ENCODE measurements around the gene CEACAM1.
"Not testable (repeated sequence)": the region's sequence is repeated elsewhere in the genome, so short reads cannot be mapped to it uniquely, and the experiment has no call there.

CEACAM1 gene

GRCh38 chr19:42524943-42525342, 3.3 kb downstream of the CEACAM1 start:
- peaks cover 7% of the 10 kb centered on the region for H3K4me1 ChIP-seq (ENCODE audit: insufficient read depth, low read length)

GRCh38 chr19:42524250-42524649, 4.0 kb downstream of the CEACAM1 start:
- H3K9me3 ChIP-seq (ENCODE audit: insufficient read depth, low read depth, low read length): no peaks in the 10 kb centered on the region
- H3K27ac ChIP-seq (ENCODE audit: low read depth, low read length): no peak overlapping the region
- H3K9ac ChIP-seq (ENCODE audit: low read depth, low read length): no peak overlapping the region
- H3K4me1 ChIP-seq (ENCODE audit: insufficient read depth, low read length): peaks cover 7% of the 10 kb centered on the region
- 93% methylated on average over 5 of the region's 5 CpGs for WGBS
- H3K4me3 ChIP-seq (ENCODE audit: low read length): no peak overlapping the region
- H3K36me3 ChIP-seq (ENCODE audit: insufficient read depth, low read length): no peaks in the 10 kb centered on the region
- no peaks in the 10 kb centered on the region for H3K27me3 ChIP-seq (ENCODE audit: insufficient read depth, low read length)

More at GRCh38 chr19:42524943-42525342, 3.3 kb downstream of the CEACAM1 start:
- H3K27ac ChIP-seq (ENCODE audit: low read depth, low read length): no peak overlapping the region
- 91% methylated on average over 2 of the region's 2 CpGs for WGBS
- H3K9ac ChIP-seq (ENCODE audit: low read depth, low read length): no peak overlapping the region
- H3K4me3 ChIP-seq (ENCODE audit: low read length): no peak overlapping the region
- no peaks in the 10 kb centered on the region for H3K27me3 ChIP-seq (ENCODE audit: insufficient read depth, low read length)
- H3K36me3 ChIP-seq (ENCODE audit: insufficient read depth, low read length): no peaks in the 10 kb centered on the region
- H3K9me3 ChIP-seq (ENCODE audit: insufficient read depth, low read depth, low read length): no peaks in the 10 kb centered on the region

GRCh38 chr19:42522262-42522661, 6.0 kb downstream of the CEACAM1 start:
- H3K9me3 ChIP-seq (ENCODE audit: insufficient read depth, low read depth, low read length); H3K27ac ChIP-seq (ENCODE audit: low read depth, low read length); H3K4me1 ChIP-seq (ENCODE audit: insufficient read depth, low read length); H3K27me3 ChIP-seq (ENCODE audit: insufficient read depth, low read length); H3K9ac ChIP-seq (ENCODE audit: low read depth, low read length); H3K4me3 ChIP-seq (ENCODE audit: low read length); H3K36me3 ChIP-seq (ENCODE audit: insufficient read depth, low read length): not testable (repeated sequence)
- WGBS: 93% methylated on average over 12 of the region's 12 CpGs

GRCh38 chr19:42521346-42522030, 6.8 kb downstream of the CEACAM1 start:
- no peaks in the 10 kb centered on the region for H3K4me1 ChIP-seq (ENCODE audit: insufficient read depth, low read length)
- H3K9me3 ChIP-seq (ENCODE audit: insufficient read depth, low read depth, low read length): no peaks in the 10 kb centered on the region
- H3K27me3 ChIP-seq (ENCODE audit: insufficient read depth, low read length): no peaks in the 10 kb centered on the region
- WGBS: 94% methylated on average over 6 of the region's 6 CpGs
- no peaks in the 10 kb centered on the region for H3K36me3 ChIP-seq (ENCODE audit: insufficient read depth, low read length)
- H3K27ac ChIP-seq (ENCODE audit: low read depth, low read length): no peak overlapping the region
- no peak overlapping the region for H3K9ac ChIP-seq (ENCODE audit: low read depth, low read length)
- H3K4me3 ChIP-seq (ENCODE audit: low read length): no peak overlapping the region

- Histone ChIP-seq H3K9ac (ENCODE audit: low read depth, low read length) (no peak overlapping the region), H3K9me3 (ENCODE audit: insufficient read depth, low read depth, low read length) (no peaks in the 10 kb centered on the region), H3K27me3 (ENCODE audit: insufficient read depth, low read length) (no peaks in the 10 kb centered on the region), H3K4me1 (ENCODE audit: insufficient read depth, low read length) (no peaks in the 10 kb centered on the region), H3K36me3 (ENCODE audit: insufficient read depth, low read length) (no peaks in the 10 kb centered on the region), H3K27ac (ENCODE audit: low read depth, low read length) (no peak overlapping the region), H3K4me3 (ENCODE audit: low read length) (no peak overlapping the region)
- 88% methylated on average over 3 of the region's 3 CpGs for WGBS
Observed at GRCh38 chr19:42519108-42519507, 9.2 kb downstream of the CEACAM1 start.

- no peak overlapping the region for H3K9ac ChIP-seq (ENCODE audit: low read depth, low read length)
- WGBS: 100% methylated on average over 1 of the region's 2 CpGs
- H3K36me3 ChIP-seq (ENCODE audit: insufficient read depth, low read length): no peaks in the 10 kb centered on the region
- no peak overlapping the region for H3K27ac ChIP-seq (ENCODE audit: low read depth, low read length)
- no peak overlapping the region for H3K4me3 ChIP-seq (ENCODE audit: low read length)
- no peaks in the 10 kb centered on the region for H3K27me3 ChIP-seq (ENCODE audit: insufficient read depth, low read length)
- H3K4me1 ChIP-seq (ENCODE audit: insufficient read depth, low read length): no peaks in the 10 kb centered on the region
- H3K9me3 ChIP-seq (ENCODE audit: insufficient read depth, low read depth, low read length): no peaks in the 10 kb centered on the region
Observed at GRCh38 chr19:42516771-42517170, 11.5 kb downstream of the CEACAM1 start.

GRCh38 chr19:42515241-42515832, 12.9 kb downstream of the CEACAM1 start:
- 92% methylated on average over 7 of the region's 7 CpGs for WGBS
- Histone ChIP-seq H3K9me3 (ENCODE audit: insufficient read depth, low read depth, low read length) (no peaks in the 10 kb centered on the region), H3K9ac (ENCODE audit: low read depth, low read length) (no peak overlapping the region), H3K4me3 (ENCODE audit: low read length) (no peak overlapping the region), H3K27me3 (ENCODE audit: insufficient read depth, low read length) (no peaks in the 10 kb centered on the region), H3K27ac (ENCODE audit: low read depth, low read length) (no peak overlapping the region), H3K4me1 (ENCODE audit: insufficient read depth, low read length) (no peaks in the 10 kb centered on the region), H3K36me3 (ENCODE audit: insufficient read depth, low read length) (no peaks in the 10 kb centered on the region)

GRCh38 chr19:42514449-42514848, 13.8 kb downstream of the CEACAM1 start:
- 96% methylated on average over 1 of the region's 1 CpG for WGBS
- Histone ChIP-seq H3K4me1 (ENCODE audit: insufficient read depth, low read length) (no peaks in the 10 kb centered on the region), H3K36me3 (ENCODE audit: insufficient read depth, low read length) (no peaks in the 10 kb centered on the region), H3K9me3 (ENCODE audit: insufficient read depth, low read depth, low read length) (no peaks in the 10 kb centered on the region), H3K9ac (ENCODE audit: low read depth, low read length) (no peak overlapping the region), H3K27ac (ENCODE audit: low read depth, low read length) (no peak overlapping the region), H3K4me3 (ENCODE audit: low read length) (no peak overlapping the region), H3K27me3 (ENCODE audit: insufficient read depth, low read length) (no peaks in the 10 kb centered on the region)

GRCh38 chr19:42512743-42513304, 15.5 kb downstream of the CEACAM1 start:
- Histone ChIP-seq H3K9me3 (ENCODE audit: insufficient read depth, low read depth, low read length) (no peaks in the 10 kb centered on the region), H3K4me1 (ENCODE audit: insufficient read depth, low read length) (peaks cover 6% of the 10 kb centered on the region; the same call in 1 of the 2 replicates), H3K36me3 (ENCODE audit: insufficient read depth, low read length) (no peaks in the 10 kb centered on the region), H3K9ac (ENCODE audit: low read depth, low read length) (no peak overlapping the region), H3K27ac (ENCODE audit: low read depth, low read length) (no peak overlapping the region), H3K27me3 (ENCODE audit: insufficient read depth, low read length) (no peaks in the 10 kb centered on the region), H3K4me3 (ENCODE audit: low read length) (no peak overlapping the region)
- WGBS: 82% methylated on average over 10 of the region's 10 CpGs

GRCh38 chr19:42512130-42512636, 16.1 kb downstream of the CEACAM1 start:
- Histone ChIP-seq H3K27ac (ENCODE audit: low read depth, low read length) (no peak overlapping the region), H3K27me3 (ENCODE audit: insufficient read depth, low read length) (no peaks in the 10 kb centered on the region), H3K36me3 (ENCODE audit: insufficient read depth, low read length) (no peaks in the 10 kb centered on the region), H3K4me1 (ENCODE audit: insufficient read depth, low read length) (peaks cover 6% of the 10 kb centered on the region; the same call in 1 of the 2 replicates), H3K4me3 (ENCODE audit: low read length) (no peak overlapping the region), H3K9ac (ENCODE audit: low read depth, low read length) (no peak overlapping the region), H3K9me3 (ENCODE audit: insufficient read depth, low read depth, low read length) (no peaks in the 10 kb centered on the region)
- WGBS: 78% methylated on average over 5 of the region's 5 CpGs

GRCh38 chr19:42511340-42511739, 16.9 kb downstream of the CEACAM1 start:
- Histone ChIP-seq H3K27me3 (ENCODE audit: insufficient read depth, low read length) (no peaks in the 10 kb centered on the region), H3K4me3 (ENCODE audit: low read length) (no peak overlapping the region), H3K36me3 (ENCODE audit: insufficient read depth, low read length) (no peaks in the 10 kb centered on the region), H3K9ac (ENCODE audit: low read depth, low read length) (no peak overlapping the region), H3K9me3 (ENCODE audit: insufficient read depth, low read depth, low read length) (no peaks in the 10 kb centered on the region), H3K27ac (ENCODE audit: low read depth, low read length) (no peak overlapping the region), H3K4me1 (ENCODE audit: insufficient read depth, low read length) (peaks cover 6% of the 10 kb centered on the region; the same call in 1 of the 2 replicates)
- 92% methylated on average over 4 of the region's 4 CpGs for WGBS

Data from HUES64 (cell line).